ENCODE results near the gene CCDC152.
"Not testable (repeated sequence)": the region's sequence is repeated elsewhere in the genome, so short reads cannot be mapped to it uniquely, and the experiment has no call there.

CCDC152 gene

DNA sequence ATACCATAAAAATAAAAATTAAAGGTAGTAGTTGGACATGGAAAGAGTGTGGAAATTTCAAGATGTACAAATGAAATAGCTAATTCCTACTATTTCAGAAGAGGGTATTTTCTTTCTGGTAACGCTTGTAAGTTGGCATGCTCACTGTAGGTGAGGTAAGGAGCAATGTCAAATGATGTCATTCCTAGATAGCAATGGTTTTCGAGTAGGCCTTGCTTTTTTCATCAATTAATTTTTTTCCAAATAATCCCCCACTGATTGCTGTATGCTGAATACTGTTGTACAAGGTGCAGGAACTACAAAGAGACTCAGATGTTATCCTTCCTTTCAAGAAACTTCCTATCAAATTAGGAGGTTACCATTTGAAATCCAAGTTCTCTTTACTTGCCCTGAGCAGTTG is 56.0 kb downstream of the CCDC152 start:
- DNase-seq (ENCODE audit: low spot score), result no peak

DNA sequence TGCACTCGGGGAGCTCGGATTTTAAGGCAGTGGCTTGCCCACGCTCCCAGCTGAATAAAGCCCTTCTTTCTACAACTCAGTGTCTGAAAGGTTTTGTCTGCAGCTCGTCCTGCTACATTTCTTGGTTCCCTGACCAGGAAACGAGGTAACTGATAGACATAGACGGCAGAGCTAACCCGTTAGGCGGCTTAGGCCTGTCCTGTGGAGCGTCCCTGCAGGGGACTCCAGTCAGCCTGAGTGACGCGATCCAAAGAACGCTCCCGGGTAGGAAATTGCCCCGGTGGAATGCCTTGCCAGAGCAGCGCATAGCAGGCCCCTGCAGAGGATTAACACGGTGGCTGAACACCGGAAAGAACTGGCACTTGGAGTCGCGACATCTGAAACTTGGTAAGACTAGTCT is 56.9 kb downstream of the CCDC152 start:
- no peak for DNase-seq (ENCODE audit: low spot score)

DNA sequence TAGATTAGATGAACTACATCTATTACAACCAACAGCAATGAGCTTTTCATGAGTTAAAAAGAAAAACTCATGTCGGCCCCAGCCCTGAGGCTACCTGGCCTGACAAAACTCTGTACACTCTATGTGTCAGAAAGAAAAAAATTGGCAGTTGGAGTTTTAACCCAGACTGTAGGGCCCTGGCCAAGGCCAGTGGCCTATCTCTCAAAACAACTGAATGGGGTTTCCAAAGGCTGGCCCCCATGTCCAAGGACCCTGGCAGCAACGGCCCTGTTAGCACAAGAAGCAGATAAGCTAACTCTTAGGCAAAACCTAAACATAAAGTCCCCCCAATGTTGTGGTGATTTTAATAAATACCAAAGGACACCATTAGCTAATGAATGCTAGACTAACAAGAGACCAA is 59.9 kb downstream of the CCDC152 start:
- not testable (repeated sequence) for DNase-seq (ENCODE audit: low spot score)

DNA sequence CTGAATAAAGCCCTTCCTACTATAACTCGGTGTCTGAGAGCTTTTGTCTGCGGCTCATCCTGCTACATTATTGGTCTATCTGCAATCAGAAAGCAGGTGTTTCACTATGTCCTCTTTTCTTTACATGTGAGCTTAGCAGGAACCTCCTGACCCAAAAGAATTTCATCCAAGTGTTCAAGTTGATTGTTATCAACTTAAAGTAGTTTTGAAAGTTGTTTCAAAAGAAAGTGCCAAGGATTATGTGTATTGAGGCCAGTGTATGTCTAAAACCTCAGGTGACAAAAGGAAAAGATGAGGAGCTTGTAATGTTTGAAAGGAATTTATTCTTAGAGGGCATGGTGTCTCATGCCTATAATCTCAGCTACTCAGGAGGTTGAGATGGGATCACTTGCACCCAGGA is 63.1 kb downstream of the CCDC152 start:
- no peak for DNase-seq (ENCODE audit: low spot score)

DNA sequence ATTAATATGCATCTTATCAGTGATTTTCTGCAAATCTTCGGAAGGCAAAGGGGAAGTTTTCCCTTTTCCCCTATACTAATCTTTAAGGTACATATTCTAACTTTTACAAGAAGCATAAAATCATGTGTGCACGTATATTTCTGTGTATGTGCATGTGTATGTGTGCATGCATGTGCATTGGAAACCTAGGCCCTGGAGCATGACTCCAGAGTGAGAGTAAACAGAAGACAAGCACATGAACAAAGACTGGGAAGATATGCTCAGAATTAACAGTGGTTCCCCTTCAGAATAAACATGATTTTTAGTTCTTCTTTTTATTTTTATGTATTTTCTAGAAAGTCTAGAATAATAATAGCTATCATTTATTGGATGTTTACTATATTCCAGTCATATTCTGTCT is 65.9 kb downstream of the CCDC152 start:
- DNase-seq (ENCODE audit: low spot score), result no peak

DNA sequence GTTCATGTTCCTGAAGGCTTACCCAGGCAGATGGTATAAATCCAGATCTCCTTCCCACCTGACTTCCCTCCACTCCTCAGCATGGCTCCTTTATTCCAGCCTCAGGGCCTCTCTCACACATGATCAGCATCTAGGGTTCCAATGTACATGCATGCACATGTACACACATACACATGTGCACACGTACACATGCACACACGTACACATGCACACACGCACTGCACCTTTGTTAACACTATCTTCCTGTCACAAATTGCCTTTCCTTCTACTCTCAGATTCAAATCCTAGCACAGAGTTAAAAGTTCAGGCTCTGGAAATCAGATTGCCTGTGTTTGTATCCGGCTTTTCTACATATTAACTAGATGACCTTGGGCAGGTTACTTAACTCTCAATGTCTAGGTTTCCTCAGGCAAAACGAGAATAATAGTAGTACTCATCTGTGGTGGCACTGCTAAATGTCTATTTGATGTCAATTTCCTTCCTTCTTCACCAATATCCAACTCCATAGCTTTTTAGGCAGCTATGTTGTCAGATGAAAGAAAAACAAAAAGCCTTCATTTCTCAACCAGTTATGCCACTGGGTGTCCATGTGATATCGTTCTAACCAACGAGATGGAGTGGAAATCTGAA is 67.8 kb downstream of the CCDC152 start:
- DNase-seq (ENCODE audit: low spot score), result no peak

GRCh38 chr5:42825422-42826148 is 69.0 kb downstream of the CCDC152 start:
- no peak for DNase-seq (ENCODE audit: low spot score)

DNA sequence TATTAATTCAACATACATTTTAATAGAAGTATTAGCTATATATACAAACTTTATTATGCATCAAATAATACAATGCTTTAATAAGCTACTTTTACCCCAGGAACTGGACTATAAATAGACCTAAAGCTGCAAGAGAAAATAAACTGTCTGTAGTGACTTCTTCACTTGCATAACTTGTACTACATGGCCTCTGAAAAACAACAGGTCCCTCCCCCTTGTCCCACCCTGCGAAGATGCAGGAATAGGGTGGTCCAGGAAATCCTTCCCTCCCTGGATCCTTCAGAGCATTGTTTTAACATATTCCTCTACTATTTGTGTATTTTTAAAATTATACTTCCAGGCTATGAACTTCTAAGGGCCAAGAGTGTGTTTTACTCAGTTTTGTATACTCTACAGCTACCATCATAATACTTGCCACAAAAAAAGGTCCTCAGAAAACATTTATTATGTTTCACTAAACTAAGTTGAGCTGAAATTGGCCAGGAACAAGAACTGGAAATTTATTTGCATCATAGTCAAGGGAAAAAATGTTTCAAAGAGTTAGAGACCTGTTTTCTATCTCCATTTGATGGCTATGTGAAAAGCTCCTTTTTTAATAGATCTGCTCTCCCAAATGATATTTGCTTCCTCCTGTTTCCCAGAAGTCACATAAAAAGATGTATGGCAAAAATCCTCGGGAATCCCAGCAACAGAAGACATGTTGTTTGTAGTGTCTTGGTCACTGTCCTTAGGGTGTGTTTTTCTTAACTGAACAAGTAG is 70.3 kb downstream of the CCDC152 start:
- no peak for DNase-seq (ENCODE audit: low spot score)

GRCh38 chr5:42828671-42829070 is 72.1 kb downstream of the CCDC152 start:
- DNase-seq (ENCODE audit: low spot score), result no peak

GRCh38 chr5:42830924-42831323 is 74.3 kb downstream of the CCDC152 start:
- DNase-seq (ENCODE audit: low spot score), result no peak

DNA sequence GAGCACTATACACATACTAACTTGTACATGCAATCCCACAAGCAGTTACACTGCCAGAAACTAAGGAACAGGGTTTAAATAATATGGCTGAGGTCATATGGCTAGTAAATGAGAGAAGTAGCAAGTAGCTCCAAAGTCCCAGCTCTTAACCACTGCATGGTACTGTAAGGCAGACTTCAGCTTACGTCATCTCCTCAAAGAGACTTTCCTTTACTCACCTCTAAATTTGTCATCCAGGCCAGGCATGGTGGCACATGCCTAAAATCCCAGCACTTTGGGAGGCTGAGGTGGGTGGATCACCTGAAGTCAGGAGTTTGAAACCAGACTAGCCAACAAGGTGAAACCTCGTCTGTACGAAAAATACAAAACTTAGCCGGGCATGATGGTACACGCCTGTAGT is 75.4 kb downstream of the CCDC152 start:
- DNase-seq (ENCODE audit: low spot score), result no peak

DNA sequence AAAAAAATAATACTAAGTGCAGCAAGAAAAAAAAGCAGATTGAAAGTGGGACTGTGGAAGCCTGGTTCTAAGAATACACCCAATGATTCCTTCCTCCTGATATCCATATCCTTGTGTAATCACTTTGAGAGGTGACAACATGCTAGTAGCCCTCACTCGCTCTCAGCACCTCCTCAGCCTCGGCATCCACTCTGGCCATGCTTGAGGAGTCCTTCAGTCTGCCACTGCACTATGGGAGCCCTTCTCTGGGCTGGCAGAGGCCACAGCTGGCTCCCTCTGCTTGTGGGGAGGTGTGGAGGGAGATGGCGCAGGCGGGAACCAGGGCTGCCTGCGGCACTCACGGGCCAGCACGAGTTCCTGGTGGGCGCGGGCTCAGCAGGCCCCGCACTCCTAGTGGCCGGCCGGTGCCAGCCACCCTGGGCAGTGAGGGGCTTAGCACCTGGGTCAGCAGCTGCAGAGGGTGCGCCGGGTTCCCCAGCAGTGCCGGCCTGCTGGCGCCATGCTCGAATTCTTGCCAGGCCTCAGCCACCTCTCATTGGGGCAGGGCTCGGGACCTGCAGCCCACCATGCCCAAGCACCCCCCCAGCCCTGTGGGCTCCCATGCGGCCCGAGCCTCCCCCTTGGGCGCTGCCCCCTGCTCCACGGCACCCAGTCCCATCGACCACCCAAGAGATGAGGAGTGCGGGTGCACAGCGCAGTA is 79.6 kb downstream of the CCDC152 start:
- DNase-seq (ENCODE audit: low spot score), result no peak

DNA sequence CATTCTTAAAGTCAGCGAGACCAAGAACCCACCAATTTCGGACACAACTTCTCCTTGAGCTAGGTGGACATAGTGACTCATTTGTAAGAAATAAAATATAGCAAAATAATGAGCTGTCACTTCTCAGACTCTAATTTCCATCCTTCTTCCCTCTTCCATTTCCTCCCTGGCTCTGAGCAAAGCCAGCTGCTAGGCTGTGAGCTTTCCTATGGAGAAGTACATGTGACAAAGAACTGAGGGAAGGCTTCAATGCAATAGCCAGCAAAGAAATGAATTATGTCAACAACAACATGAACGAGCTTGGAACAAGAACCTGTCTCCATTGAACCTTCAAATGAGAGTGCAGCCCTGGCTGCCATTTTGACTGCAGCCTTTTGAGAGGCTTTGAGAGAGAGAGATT is 81.0 kb downstream of the CCDC152 start:
- DNase-seq (ENCODE audit: low spot score), result no peak

DNA sequence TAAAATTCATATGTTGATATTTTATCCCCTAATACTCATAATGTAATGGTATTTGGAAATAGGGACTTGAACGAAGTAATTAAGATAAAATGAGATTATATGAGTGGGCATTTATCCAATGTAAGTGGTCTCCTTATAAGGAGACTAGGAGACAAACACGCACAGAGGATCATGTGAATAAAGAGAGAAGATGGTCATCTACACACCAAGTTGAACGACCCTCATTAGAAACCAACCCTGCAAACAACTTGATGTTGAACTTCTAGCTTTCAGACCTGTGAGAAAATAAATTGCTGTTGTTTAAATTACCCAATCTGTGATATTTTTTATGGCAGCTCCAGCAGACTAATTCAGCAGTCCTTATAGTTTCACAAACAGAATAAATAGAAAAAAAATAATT is 82.6 kb downstream of the CCDC152 start:
- no peak for DNase-seq (ENCODE audit: low spot score)

DNA sequence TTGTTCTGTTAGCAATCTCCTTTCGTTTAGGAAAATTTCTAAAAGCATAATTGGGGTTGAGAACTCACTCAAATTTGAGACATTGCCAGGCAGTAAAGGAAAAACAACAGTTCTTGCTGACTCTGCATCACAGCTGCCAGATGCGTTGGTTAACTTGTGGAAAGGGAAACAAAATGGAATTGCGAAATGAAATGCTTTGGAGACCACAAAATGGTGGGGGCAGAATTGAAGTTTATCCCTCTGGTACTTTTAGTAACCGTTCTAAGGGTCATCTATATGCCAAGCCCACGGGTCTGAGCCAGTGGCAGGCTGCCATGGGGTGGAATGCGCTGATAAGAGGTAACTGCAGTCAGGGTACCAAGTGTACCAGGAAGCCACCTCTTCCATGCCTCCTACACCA is 83.7 kb downstream of the CCDC152 start:
- no peak for DNase-seq (ENCODE audit: low spot score)

GRCh38 chr5:42840842-42841567 is 84.4 kb downstream of the CCDC152 start:
- DNase-seq (ENCODE audit: low spot score), result no peak

DNA sequence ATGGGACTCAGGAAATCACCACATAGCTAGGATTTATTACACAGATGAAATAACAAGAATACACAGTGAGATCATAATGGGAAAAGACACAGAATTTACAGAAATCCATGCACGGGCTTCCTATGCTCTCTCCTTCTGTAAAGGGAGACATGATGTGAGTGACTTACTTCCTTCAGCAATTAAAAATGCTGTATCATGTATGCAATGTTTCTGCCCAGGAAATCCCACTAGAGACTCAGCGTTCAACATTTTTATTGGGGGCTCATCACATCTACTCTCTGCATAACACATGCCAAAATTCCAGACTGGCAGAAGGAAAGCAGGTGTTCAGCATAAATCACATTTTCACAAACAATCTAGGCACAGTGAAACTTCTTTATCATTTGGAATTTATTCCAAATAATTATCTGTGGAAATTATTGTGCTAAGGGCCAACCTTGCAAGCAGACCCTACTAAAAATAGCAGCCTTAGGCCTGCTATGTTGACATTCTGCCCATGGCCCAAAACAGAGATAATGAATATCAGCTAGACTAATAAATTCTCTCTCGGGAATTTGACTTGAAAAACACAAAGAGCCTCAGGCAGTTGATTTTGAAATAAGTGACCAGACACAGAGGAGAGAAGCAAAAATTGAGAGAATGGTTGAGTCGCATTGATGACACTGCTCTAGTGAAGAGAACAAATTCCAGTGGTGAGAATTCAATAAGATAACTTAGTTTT is 86.5 kb downstream of the CCDC152 start:
- DNase-seq (ENCODE audit: low spot score), result no peak

GRCh38 chr5:42843675-42844292 is 87.2 kb downstream of the CCDC152 start:
- DNase-seq (ENCODE audit: low spot score), result no peak

- DNase-seq (ENCODE audit: low spot score), result not testable (repeated sequence)
Observed at GRCh38 chr5:42844408-42844807, 87.8 kb downstream of the CCDC152 start.

- no peak for DNase-seq (ENCODE audit: low spot score)
Observed at GRCh38 chr5:42848545-42848944, 91.9 kb downstream of the CCDC152 start.

GRCh38 chr5:42851481-42851880 is 94.9 kb downstream of the CCDC152 start:
- DNase-seq (ENCODE audit: low spot score), result no peak

Measured in RKO (cell line).